H9 (cell line): ENCODE results near the gene FAM193A. TPM values are rescaled to one million over a fixed set of nuclear protein-coding genes. Genes with fewer than 3 reads are reported as not detected.

Experiments
- DNase-seq: peaks from one replicate; pipeline ENCODE4 v3.0.0-alpha.2; 2017
- H2AFZ ChIP-seq: one replicate; pipeline ENCODE4 v1.6.1; 2013; ENCODE audit warnings: mild to moderate bottlenecking, low read length, control low read depth, moderate library complexity
- H2AK5ac ChIP-seq: 2 replicates; pipeline ENCODE4 v1.6.1; 2013; ENCODE audit warnings: low read length, control low read depth, mixed read lengths; ENCODE audit not compliant: insufficient read length
- H2BK120ac ChIP-seq: one replicate; pipeline ENCODE4 v1.6.1; 2013; ENCODE audit warnings: low read depth, mild to moderate bottlenecking, low read length, control low read depth, inconsistent platforms; ENCODE audit not compliant: poor library complexity, severe bottlenecking
- H2BK12ac ChIP-seq: 2 replicates; pipeline ENCODE4 v1.6.1; 2013; ENCODE audit warnings: low read length, control low read depth, mixed read lengths, low read depth; ENCODE audit not compliant: insufficient read length
- H2BK15ac ChIP-seq: 2 replicates; pipeline ENCODE4 v1.6.1; 2013; ENCODE audit warnings: low read depth, low read length, control low read depth
- H2BK20ac ChIP-seq: one replicate; pipeline ENCODE4 v1.6.1; 2013; ENCODE audit warnings: low read depth, mild to moderate bottlenecking, low read length, control low read depth, inconsistent platforms; ENCODE audit not compliant: poor library complexity, severe bottlenecking
- H2BK5ac ChIP-seq: 2 replicates; pipeline ENCODE4 v1.6.1; 2013; ENCODE audit warnings: low read length, control low read depth, mixed read lengths; ENCODE audit not compliant: insufficient read length
- H3K14ac ChIP-seq: 2 replicates; pipeline ENCODE4 v1.6.1; 2013; ENCODE audit warnings: low read length, control low read depth; ENCODE audit not compliant: insufficient read depth
- H3K18ac ChIP-seq: 2 replicates; pipeline ENCODE4 v1.6.1; 2013; ENCODE audit warnings: low read depth, mild to moderate bottlenecking, mixed read lengths, low read length, control low read depth; ENCODE audit not compliant: insufficient read length
- H3K23ac ChIP-seq: 2 replicates; pipeline ENCODE4 v1.6.1; 2013; ENCODE audit warnings: low read length, control low read depth, mixed read lengths, low read depth; ENCODE audit not compliant: insufficient read length
- H3K23me2 ChIP-seq: 2 replicates; pipeline ENCODE4 v1.6.1; 2013; ENCODE audit warnings: low read depth, mild to moderate bottlenecking, mixed read lengths, low read length, control low read depth; ENCODE audit not compliant: insufficient read length, poor library complexity, severe bottlenecking
- H3K27ac ChIP-seq: 2 replicates; pipeline ENCODE4 v1.5.1; 2013; ENCODE audit warnings: low read length, control low read depth, mixed read lengths, low read depth; ENCODE audit not compliant: insufficient read length
- H3K27me3 ChIP-seq: 2 replicates; pipeline ENCODE4 v1.6.1; 2013; ENCODE audit warnings: low read length, control low read depth, inconsistent platforms; ENCODE audit not compliant: insufficient read depth
- H3K4ac ChIP-seq: 2 replicates; pipeline ENCODE4 v1.6.1; 2013; ENCODE audit warnings: low read depth, mild to moderate bottlenecking, control low read depth, inconsistent platforms, low read length, moderate library complexity
- H3K4me1 ChIP-seq: 2 replicates; pipeline ENCODE4 v1.6.1; 2013; ENCODE audit warnings: low read length, control low read depth, inconsistent platforms; ENCODE audit not compliant: insufficient read depth
- H3K4me2 ChIP-seq: 2 replicates; pipeline ENCODE4 v1.6.1; 2013; ENCODE audit warnings: low read length, control low read depth, mixed read lengths; ENCODE audit not compliant: insufficient read length, insufficient read depth
- H3K56ac ChIP-seq: 2 replicates; pipeline ENCODE4 v1.6.1; 2013; ENCODE audit warnings: low read depth, mild to moderate bottlenecking, mixed read lengths, low read length, control low read depth; ENCODE audit not compliant: insufficient read length
- H3K79me1 ChIP-seq: 2 replicates; pipeline ENCODE4 v1.6.1; 2013; ENCODE audit warnings: low read depth, mild to moderate bottlenecking, moderate library complexity, low read length, control low read depth, inconsistent platforms; ENCODE audit not compliant: insufficient read depth, poor library complexity, severe bottlenecking
- H3K79me2 ChIP-seq: 2 replicates; pipeline ENCODE4 v1.6.1; 2013; ENCODE audit warnings: low read length, control low read depth, inconsistent platforms; ENCODE audit not compliant: insufficient read depth
- H3K9ac ChIP-seq: 2 replicates; pipeline ENCODE4 v1.6.1; 2013; ENCODE audit warnings: low read length, control low read depth, mixed read lengths; ENCODE audit not compliant: insufficient read length; ENCODE audit errors: extremely low read depth
- H3K9me3 ChIP-seq: one replicate; pipeline ENCODE4 v1.6.1; 2013; ENCODE audit warnings: low read depth, low read length, inconsistent platforms; ENCODE audit not compliant: control insufficient read depth
- H3T11ph ChIP-seq: one replicate; pipeline ENCODE4 v1.6.1; 2013; ENCODE audit warnings: mild to moderate bottlenecking, low read length, control low read depth, inconsistent platforms
- H4K20me1 ChIP-seq: one replicate; pipeline ENCODE4 v1.6.1; 2013; ENCODE audit not compliant: control insufficient read depth, insufficient read length, insufficient read depth
- H4K5ac ChIP-seq: 2 replicates; pipeline ENCODE4 v1.6.1; 2013; ENCODE audit warnings: low read depth, mild to moderate bottlenecking, mixed read lengths, low read length, control low read depth; ENCODE audit not compliant: insufficient read length
- H4K8ac ChIP-seq: replicated peaks from 2 replicates; pipeline ENCODE4 v1.6.1; 2013; ENCODE audit warnings: low read length, control low read depth, mixed read lengths, low read depth; ENCODE audit not compliant: insufficient read length
- H4K91ac ChIP-seq: 2 replicates; pipeline ENCODE4 v1.6.1; 2013; ENCODE audit warnings: low read depth, mild to moderate bottlenecking, moderate library complexity, mixed read lengths, low read length, control low read depth; ENCODE audit not compliant: insufficient read length
- H3K27ac Mint-ChIP-seq, 3 experiments: 2 replicates in 2 of 3; 3 replicates in 1 of 3; pipeline ENCODE4 v1.8.0; 2020 to 2021; ENCODE audit warnings: mixed read lengths in 3 of 3, mild to moderate bottlenecking in 1 of 3, moderate library complexity in 1 of 3
- H3K27me3 Mint-ChIP-seq: 2 replicates; pipeline ENCODE4 v1.8.0; 2021; ENCODE audit warnings: low read depth, mild to moderate bottlenecking, moderate library complexity, mixed read lengths
- H3K36me3 Mint-ChIP-seq, 3 experiments: 2 replicates in 2 of 3; 3 replicates in 1 of 3; pipeline ENCODE4 v1.8.0; 2020 to 2021; ENCODE audit warnings: low read depth in 3 of 3, mixed read lengths in 3 of 3; ENCODE audit not compliant: insufficient read depth in 1 of 3
- H3K4me1 Mint-ChIP-seq, 2 experiments: 2 replicates each; pipeline ENCODE4 v1.8.0; 2020; ENCODE audit warnings: mixed read lengths in 2 of 2
- H3K4me3 Mint-ChIP-seq, 2 experiments: 2 replicates in 1 of 2; 3 replicates in 1 of 2; pipeline ENCODE4 v1.8.0; 2020 to 2021; ENCODE audit warnings: mild to moderate bottlenecking in 2 of 2, mixed read lengths in 2 of 2, moderate library complexity in 1 of 2
- H3K9me3 Mint-ChIP-seq, 2 experiments: 2 replicates in 1 of 2; 3 replicates in 1 of 2; pipeline ENCODE4 v1.8.0; 2020; ENCODE audit warnings: mild to moderate bottlenecking in 2 of 2, mixed read lengths in 2 of 2, moderate library complexity in 1 of 2
- CTCF ChIP-seq: fragments of 200-600 bp; sonication (generic); conservative IDR thresholded peaks from 3 replicates; pipeline ENCODE4 v1.8.0; 2021; ENCODE audit warnings: antibody characterized with exemption, mild to moderate bottlenecking
- WGBS: extraction: QIAGEN DNeasy Blood & Tissue Kit; methylation state at CpG from one replicate; pipeline ENCODE4 v1.1.7; 2013; ENCODE audit warnings: missing lambda C conversion rate, low lambda C conversion rate, mixed read lengths; ENCODE audit not compliant: insufficient read length; ENCODE audit errors: extremely low coverage; 5-methylcytosine and 5-hydroxymethylcytosine counted together
- total RNA-seq: library from RNA; stranded (reverse); gene quantifications from 2 replicates; pipeline ENCODE4 v1.2.1, GENCODE V29; 2021

The FAM193A gene
- total RNA-seq, 1 experiment from 2014 or later, result 36.9 TPM

GRCh38 chr4:2702770-2703169 is 166.3 kb downstream of the FAM193A start:
- H4K5ac ChIP-seq, result no peak overlapping the region
- H3K27ac ChIP-seq, result no peak overlapping the region
- Mint-ChIP-seq H3K36me3 (peaks cover 31 to 83% (median 75%) of the 10 kb centered on the region in 3 experiments; a peak in 6 of 7 replicates), H3K4me3 (no peak overlapping the region), H3K4me1 (no peaks in the 10 kb centered on the region), H3K27me3 (no peaks in the 10 kb centered on the region), H3K27ac (peak overlapping the region in 1 of 3 experiments; percentile 66; a peak in 2 of 7 replicates), H3K9me3 (no peaks in the 10 kb centered on the region)
- H3K27me3 ChIP-seq, result no peaks in the 10 kb centered on the region
- no peaks in the 10 kb centered on the region for H3K9me3 ChIP-seq
- no peak overlapping the region for H3K9ac ChIP-seq
- H3K23ac ChIP-seq, result no peak overlapping the region
- H3K79me2 ChIP-seq, result no peaks in the 10 kb centered on the region
- no peak overlapping the region for H3K18ac ChIP-seq
- H3K56ac ChIP-seq, result no peak overlapping the region
- H3K4me2 ChIP-seq, result no peak overlapping the region
- no peak overlapping the region for H4K8ac ChIP-seq
- WGBS, result no CpG with 5 or more reads among the region's 7 CpGs
- no peak overlapping the region for H2AFZ ChIP-seq
- no peak overlapping the region for H2BK20ac ChIP-seq
- H2BK120ac ChIP-seq, result no peak overlapping the region
- DNase-seq, result no peak
- no peak overlapping the region for H2BK5ac ChIP-seq
- H2BK15ac ChIP-seq, result no peak overlapping the region
- H3K4me1 ChIP-seq, result no peaks in the 10 kb centered on the region
- H3K14ac ChIP-seq, result no peak overlapping the region
- H4K91ac ChIP-seq, result no peak overlapping the region
- no peaks in the 10 kb centered on the region for H4K20me1 ChIP-seq
- no peak overlapping the region for H3K4ac ChIP-seq
- H2AK5ac ChIP-seq, result no peak overlapping the region
- H3K79me1 ChIP-seq, result no peaks in the 10 kb centered on the region
- no peaks in the 10 kb centered on the region for H3K23me2 ChIP-seq
- no peak for TF ChIP-seq CTCF
- no peak overlapping the region for H2BK12ac ChIP-seq
- H3T11ph ChIP-seq, result no peak overlapping the region
